T-helper 1 cell treated with Interleukin-12 subunit alpha and Interleukin-12 subunit beta and Interleukin-4 antibody, amounts not matched to agents 30 μg/mL and 1 μg/mL, for 36 hours (primary cell): Measurements from ENCODE around the gene PRR35.

Source experiments
- H3K27ac Mint-ChIP-seq: one replicate; pipeline ENCODE4 v1.8.0; 2021; ENCODE audit warnings: mild to moderate bottlenecking, mixed read lengths
- H3K27me3 Mint-ChIP-seq: one replicate; pipeline ENCODE4 v1.8.0; 2021; ENCODE audit warnings: low read depth, mixed read lengths
- H3K36me3 Mint-ChIP-seq: one replicate; pipeline ENCODE4 v1.8.0; 2021; ENCODE audit warnings: low read depth, mixed read lengths
- H3K4me1 Mint-ChIP-seq: one replicate; pipeline ENCODE4 v1.8.0; 2021; ENCODE audit warnings: low read depth, mixed read lengths
- H3K4me3 Mint-ChIP-seq: one replicate; pipeline ENCODE4 v1.8.0; 2021; ENCODE audit warnings: mild to moderate bottlenecking, moderate library complexity, mixed read lengths
- H3K9me3 Mint-ChIP-seq: one replicate; pipeline ENCODE4 v1.8.0; 2021; ENCODE audit warnings: mixed read lengths

The PRR35 gene

GRCh38 chr16:524274-525040 is 35.7 kb upstream of the PRR35 start:
- Mint-ChIP-seq H3K36me3 (peaks cover 4% of the 10 kb centered on the region), H3K27ac (no peak overlapping the region), H3K4me3 (no peak overlapping the region), H3K9me3 (no peaks in the 10 kb centered on the region), H3K4me1 (peaks cover 20% of the 10 kb centered on the region), H3K27me3 (no peaks in the 10 kb centered on the region)

GRCh38 chr16:525123-525519 is 35.1 kb upstream of the PRR35 start:
- H3K4me3 Mint-ChIP-seq: peak overlapping the region; percentile 61
- H3K36me3 Mint-ChIP-seq: peaks cover 4% of the 10 kb centered on the region
- no peaks in the 10 kb centered on the region for H3K9me3 Mint-ChIP-seq
- H3K27me3 Mint-ChIP-seq: no peaks in the 10 kb centered on the region
- peaks cover 24% of the 10 kb centered on the region for H3K4me1 Mint-ChIP-seq
- H3K27ac Mint-ChIP-seq: peak overlapping the region; percentile 96

- Mint-ChIP-seq H3K36me3 (peaks cover 4% of the 10 kb centered on the region), H3K27me3 (no peaks in the 10 kb centered on the region), H3K4me3 (peak overlapping the region; percentile 61), H3K27ac (peak overlapping the region; percentile 96), H3K4me1 (peaks cover 26% of the 10 kb centered on the region), H3K9me3 (no peaks in the 10 kb centered on the region)
Observed at GRCh38 chr16:525520-526180, 34.5 kb upstream of the PRR35 start.

GRCh38 chr16:526181-527014 is 33.8 kb upstream of the PRR35 start:
- Mint-ChIP-seq H3K36me3 (peaks cover 4% of the 10 kb centered on the region), H3K27me3 (no peaks in the 10 kb centered on the region), H3K27ac (peak overlapping the region; percentile 96), H3K4me3 (peak overlapping the region; percentile 80), H3K4me1 (peaks cover 26% of the 10 kb centered on the region), H3K9me3 (no peaks in the 10 kb centered on the region)

- peaks cover 4% of the 10 kb centered on the region for H3K36me3 Mint-ChIP-seq
Observed at GRCh38 chr16:527015-527903, 32.9 kb upstream of the PRR35 start, which contains the start of gene CAPN15. Gene CAPN15, plus strand, starts transcription at chr16:527712. Its CDS starts 19,127 bp downstream, at chr16:546839.

GRCh38 chr16:528111-529011 is 31.8 kb upstream of the PRR35 start:
- Mint-ChIP-seq H3K27ac (peak overlapping the region; percentile 90), H3K27me3 (no peaks in the 10 kb centered on the region), H3K4me1 (peaks cover 26% of the 10 kb centered on the region), H3K4me3 (peak overlapping the region; percentile 92), H3K9me3 (no peaks in the 10 kb centered on the region), H3K36me3 (peaks cover 4% of the 10 kb centered on the region)

More at GRCh38 chr16:527015-527903, 32.9 kb upstream of the PRR35 start, which contains the start of gene CAPN15:
- Mint-ChIP-seq H3K9me3 (no peaks in the 10 kb centered on the region), H3K27me3 (no peaks in the 10 kb centered on the region), H3K4me1 (peaks cover 26% of the 10 kb centered on the region), H3K27ac (peak within 1 kb of the TSS; percentile 96), H3K4me3 (peak within 1 kb of the TSS; percentile 92)

- peaks cover 26% of the 10 kb centered on the region for H3K4me1 Mint-ChIP-seq
- no peaks in the 10 kb centered on the region for H3K27me3 Mint-ChIP-seq
- H3K27ac Mint-ChIP-seq: peak overlapping the region; percentile 90
- peaks cover 4% of the 10 kb centered on the region for H3K36me3 Mint-ChIP-seq
- peak overlapping the region; percentile 92 for H3K4me3 Mint-ChIP-seq
- H3K9me3 Mint-ChIP-seq: no peaks in the 10 kb centered on the region
Observed at GRCh38 chr16:529012-529575, 31.1 kb upstream of the PRR35 start.

- Mint-ChIP-seq H3K4me3 (peak overlapping the region; percentile 64), H3K4me1 (peaks cover 25% of the 10 kb centered on the region), H3K9me3 (no peaks in the 10 kb centered on the region), H3K27ac (no peak overlapping the region), H3K27me3 (no peaks in the 10 kb centered on the region), H3K36me3 (peaks cover 3% of the 10 kb centered on the region)
Observed at GRCh38 chr16:530111-530817, 29.9 kb upstream of the PRR35 start.

GRCh38 chr16:531494-532125 is 28.6 kb upstream of the PRR35 start:
- H3K27ac Mint-ChIP-seq: no peak overlapping the region
- H3K4me1 Mint-ChIP-seq: peaks cover 17% of the 10 kb centered on the region
- H3K36me3 Mint-ChIP-seq: no peaks in the 10 kb centered on the region
- H3K4me3 Mint-ChIP-seq: no peak overlapping the region
- no peaks in the 10 kb centered on the region for H3K9me3 Mint-ChIP-seq
- no peaks in the 10 kb centered on the region for H3K27me3 Mint-ChIP-seq

- H3K4me3 Mint-ChIP-seq: no peak overlapping the region
- H3K4me1 Mint-ChIP-seq: peaks cover 13% of the 10 kb centered on the region
- H3K27me3 Mint-ChIP-seq: no peaks in the 10 kb centered on the region
- H3K9me3 Mint-ChIP-seq: no peaks in the 10 kb centered on the region
- no peaks in the 10 kb centered on the region for H3K36me3 Mint-ChIP-seq
- H3K27ac Mint-ChIP-seq: no peak overlapping the region
Observed at GRCh38 chr16:533391-534123, 26.6 kb upstream of the PRR35 start.

GRCh38 chr16:534135-534534 is 26.1 kb upstream of the PRR35 start:
- peaks cover 7% of the 10 kb centered on the region for H3K4me1 Mint-ChIP-seq
- no peaks in the 10 kb centered on the region for H3K9me3 Mint-ChIP-seq
- no peak overlapping the region for H3K27ac Mint-ChIP-seq
- no peak overlapping the region for H3K4me3 Mint-ChIP-seq
- H3K36me3 Mint-ChIP-seq: no peaks in the 10 kb centered on the region
- no peaks in the 10 kb centered on the region for H3K27me3 Mint-ChIP-seq
